ENCODE data around the gene IMMT.
"Not testable (repeated sequence)": the region's sequence is repeated elsewhere in the genome, so short reads cannot be mapped to it uniquely, and the experiment has no call there.

- TF ChIP-seq CTCF (IDR thresholded peaks at IDR 0.05 in 2 of 3, conservative IDR thresholded peaks at IDR 0.05 in 1 of 3; ENCODE audit: insufficient read depth in 2 of 3, low read depth in 1 of 3, low read length in 3 of 3); EP300 (IDR thresholded peaks at IDR 0.05; ENCODE audit: low read length); CBFB (CRISPR knock-in tag; IDR thresholded peaks at IDR 0.05); REST (IDR thresholded peaks at IDR 0.05; ENCODE audit: borderline replicate concordance); REST (CRISPR knock-in tag; IDR thresholded peaks at IDR 0.05; ENCODE audit: low read depth): not testable (repeated sequence)
Measured at GRCh38 chr2:86228574-86228973, 33.3 kb upstream of the IMMT start.

Measured in K562 (cell line).